HG02884 (cell line): ENCODE measurements around the gene FAXC.
"Not testable (repeated sequence)": the region's sequence is repeated elsewhere in the genome, so short reads cannot be mapped to it uniquely, and the experiment has no call there.

Experiments
- ATAC-seq: cut with Tn5 transposase; IDR thresholded peaks from one replicate; pipeline ENCODE4 v1.9.1; 2021; ENCODE audit warnings: mild to moderate bottlenecking, moderate library complexity; ENCODE audit not compliant: unreplicated experiment

Gene FAXC

GRCh38 chr6:99344289-99344688 is 5.2 kb downstream of the FAXC start:
- peak; percentile 43 for ATAC-seq

- ATAC-seq, result no peak
These were observed 7.5 kb downstream of the FAXC start for GRCh38 chr6:99341862-99342455.

- ATAC-seq, result no peak
These were observed 11.3 kb downstream of the FAXC start for GRCh38 chr6:99338188-99338587.

- not testable (repeated sequence) for ATAC-seq
These were observed 14.2 kb downstream of the FAXC start for GRCh38 chr6:99335298-99335697.

- peak; percentile 37 for ATAC-seq
These were observed 14.8 kb downstream of the FAXC start for GRCh38 chr6:99334526-99335127.

GRCh38 chr6:99333068-99333467 is 16.4 kb downstream of the FAXC start:
- ATAC-seq, result peak; percentile 86

GRCh38 chr6:99331531-99331930 is 17.9 kb downstream of the FAXC start:
- no peak for ATAC-seq

GRCh38 chr6:99330159-99330558 is 19.3 kb downstream of the FAXC start:
- peak; percentile 64 for ATAC-seq

- ATAC-seq, result no peak
These were observed 24.5 kb downstream of the FAXC start for GRCh38 chr6:99324996-99325395.

- ATAC-seq, result no peak
These were observed 30.9 kb downstream of the FAXC start for GRCh38 chr6:99318566-99318965.

GRCh38 chr6:99312354-99312753 is 37.1 kb downstream of the FAXC start:
- ATAC-seq, result no peak

GRCh38 chr6:99310553-99310952 is 38.9 kb downstream of the FAXC start:
- no peak for ATAC-seq

GRCh38 chr6:99309557-99309956 is 39.9 kb downstream of the FAXC start:
- ATAC-seq, result no peak

GRCh38 chr6:99308788-99309187 is 40.7 kb downstream of the FAXC start:
- no peak for ATAC-seq

GRCh38 chr6:99307295-99307907 is 42.1 kb downstream of the FAXC start:
- ATAC-seq, result no peak

- no peak for ATAC-seq
These were observed 43.1 kb downstream of the FAXC start for GRCh38 chr6:99306341-99306740.

- peak; percentile 52 for ATAC-seq
These were observed 44.4 kb downstream of the FAXC start for GRCh38 chr6:99305021-99305554.

GRCh38 chr6:99297415-99297814 is 52.1 kb downstream of the FAXC start:
- no peak for ATAC-seq

- no peak for ATAC-seq
These were observed 52.5 kb downstream of the FAXC start for GRCh38 chr6:99297006-99297405.

GRCh38 chr6:99296261-99296660 is 53.2 kb downstream of the FAXC start:
- ATAC-seq, result no peak

GRCh38 chr6:99295276-99295675 is 54.2 kb downstream of the FAXC start:
- no peak for ATAC-seq

- no peak for ATAC-seq
These were observed 54.7 kb downstream of the FAXC start for GRCh38 chr6:99294786-99295185.
